MCF 10A (cell line): ENCODE data around the gene EXOC3. TPM values are rescaled to one million over a fixed set of nuclear protein-coding genes. Genes with fewer than 3 reads are reported as not detected.

Experiments used
- BruUV-seq: library from RNA; stranded (reverse); fragments of 400-500 nt; replicated peaks from 2 replicates; lab custom pipeline; 2021; lab: Mats Ljungman, UMichigan
- CTCF ChIA-PET: fragments of 300-600 bp; sonication (Branson Sonifier 250); formaldehyde crosslinking; extraction: SDS; loops from one replicate; lab custom pipeline; 2021; ENCODE audit warnings: antibody characterized with exemption, inconsistent platforms; lab: Yijun Ruan, JAX
- POLR2A ChIA-PET: fragments of 300-600, 350-650 bp; sonication (Branson Sonifier 250); formaldehyde crosslinking; extraction: SDS; loops from one replicate; lab custom pipeline; 2020; ENCODE audit warnings: antibody characterized with exemption, inconsistent platforms; lab: Yijun Ruan, JAX
- DNase-seq: peaks from one replicate; pipeline ENCODE4 v3.0.0-alpha.2; 2018; ENCODE audit not compliant: unreplicated experiment
- H3K27ac Mint-ChIP-seq: one replicate; pipeline ENCODE4 v1.8.0; 2022; ENCODE audit warnings: mild to moderate bottlenecking, low read depth, mixed read lengths; ENCODE audit not compliant: unreplicated experiment
- H3K27me3 Mint-ChIP-seq: one replicate; pipeline ENCODE4 v1.8.0; 2022; ENCODE audit warnings: mixed read lengths; ENCODE audit not compliant: insufficient read depth, unreplicated experiment
- H3K36me3 Mint-ChIP-seq: one replicate; pipeline ENCODE4 v1.8.0; 2022; ENCODE audit warnings: mild to moderate bottlenecking, moderate library complexity, mixed read lengths; ENCODE audit not compliant: insufficient read depth, unreplicated experiment
- H3K4me1 Mint-ChIP-seq: one replicate; pipeline ENCODE4 v1.8.0; 2022; ENCODE audit warnings: mixed read lengths; ENCODE audit not compliant: insufficient read depth, unreplicated experiment
- H3K4me3 Mint-ChIP-seq: one replicate; pipeline ENCODE4 v1.8.0; 2022; ENCODE audit warnings: mild to moderate bottlenecking, moderate library complexity, mixed read lengths; ENCODE audit not compliant: unreplicated experiment
- H3K9me3 Mint-ChIP-seq: one replicate; pipeline ENCODE4 v1.8.0; 2022; ENCODE audit warnings: mixed read lengths; ENCODE audit not compliant: unreplicated experiment
- intact Hi-C: fragments of 100-400 bp; cut with micrococcal nuclease; formaldehyde crosslinking; loops from 2 replicates; pipeline ENCODE4 v1.14.1; 2022
- total RNA-seq: library from RNA; stranded (reverse); gene quantifications from 2 replicates; pipeline ENCODE4 v1.2.3, GENCODE V29; 2022
- TF ChIP-seq, protein P1 (sequence below): fragments of 200-600 bp; IDR thresholded peaks from one replicate; pipeline ENCODE4 v1.8.0; 2022; ENCODE audit warnings: antibody characterized with exemption, mild to moderate bottlenecking; ENCODE audit not compliant: unreplicated experiment

Gene EXOC3
- total RNA-seq, 1 experiment from 2014 or later, result 44.1 TPM

DNA sequence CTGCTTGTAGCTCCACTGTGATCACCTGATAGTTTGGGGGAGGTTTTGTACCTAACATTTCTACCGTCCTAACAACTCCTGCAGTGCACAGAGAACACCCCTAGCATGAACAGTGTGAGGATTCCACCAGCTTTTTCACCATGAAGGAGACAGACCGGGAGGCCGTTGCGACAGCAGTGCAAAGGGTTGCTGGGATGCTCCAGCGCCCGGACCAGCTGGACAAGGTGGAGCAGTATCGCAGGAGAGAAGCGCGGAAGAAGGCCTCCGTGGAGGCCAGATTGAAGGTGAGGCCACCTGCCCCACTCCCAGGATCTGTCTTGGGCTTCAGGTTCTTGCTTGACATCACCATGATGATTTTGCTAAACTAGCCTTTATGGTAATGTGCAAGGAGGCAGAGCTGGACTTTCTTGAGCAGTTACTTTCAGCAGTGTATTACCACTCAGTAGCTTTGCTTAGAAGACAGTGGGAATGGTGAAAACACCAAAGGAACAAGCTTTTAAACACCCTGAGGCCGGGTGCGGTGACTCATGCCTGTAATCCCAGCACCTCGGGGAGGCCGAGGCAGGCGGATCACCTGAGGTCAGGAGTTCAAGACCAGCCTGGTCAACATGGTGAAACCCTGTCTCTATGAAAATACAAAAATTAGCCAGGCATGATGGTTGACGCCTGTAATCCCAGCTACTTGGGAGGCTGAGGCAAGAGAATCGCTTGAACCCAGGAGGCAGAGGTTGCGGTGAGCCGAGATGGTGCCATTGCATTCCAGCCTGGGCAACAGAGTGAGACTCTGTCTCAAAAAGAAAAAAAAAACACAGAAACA lies 3.3 kb downstream of the EXOC3 start:
- Mint-ChIP-seq H3K27ac (peak overlapping the region; percentile 76), H3K9me3 (no peaks in the 10 kb centered on the region), H3K36me3 (peaks cover 51% of the 10 kb centered on the region), H3K4me3 (no peak overlapping the region), H3K4me1 (peaks cover 21% of the 10 kb centered on the region), H3K27me3 (no peaks in the 10 kb centered on the region)
- TF ChIP-seq, protein P1, sequence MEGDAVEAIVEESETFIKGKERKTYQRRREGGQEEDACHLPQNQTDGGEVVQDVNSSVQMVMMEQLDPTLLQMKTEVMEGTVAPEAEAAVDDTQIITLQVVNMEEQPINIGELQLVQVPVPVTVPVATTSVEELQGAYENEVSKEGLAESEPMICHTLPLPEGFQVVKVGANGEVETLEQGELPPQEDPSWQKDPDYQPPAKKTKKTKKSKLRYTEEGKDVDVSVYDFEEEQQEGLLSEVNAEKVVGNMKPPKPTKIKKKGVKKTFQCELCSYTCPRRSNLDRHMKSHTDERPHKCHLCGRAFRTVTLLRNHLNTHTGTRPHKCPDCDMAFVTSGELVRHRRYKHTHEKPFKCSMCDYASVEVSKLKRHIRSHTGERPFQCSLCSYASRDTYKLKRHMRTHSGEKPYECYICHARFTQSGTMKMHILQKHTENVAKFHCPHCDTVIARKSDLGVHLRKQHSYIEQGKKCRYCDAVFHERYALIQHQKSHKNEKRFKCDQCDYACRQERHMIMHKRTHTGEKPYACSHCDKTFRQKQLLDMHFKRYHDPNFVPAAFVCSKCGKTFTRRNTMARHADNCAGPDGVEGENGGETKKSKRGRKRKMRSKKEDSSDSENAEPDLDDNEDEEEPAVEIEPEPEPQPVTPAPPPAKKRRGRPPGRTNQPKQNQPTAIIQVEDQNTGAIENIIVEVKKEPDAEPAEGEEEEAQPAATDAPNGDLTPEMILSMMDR, result no peak
- BruUV-seq, result no TSS peak
- POLR2A ChIA-PET, result interaction anchor here (0.5 to 1.9 kb wide), 8 partner anchors 12 to 1373 kb away, joined by 3 to 9 read pairs (median 4); no protein-coding TSS in a partner anchor
- CTCF ChIA-PET, result interaction anchor here (0.6 to 3.0 kb wide), 27 partner anchors 10 to 457 kb away, joined by 3 to 15 read pairs (median 4); partner anchors contain the start of gene CEP72
- intact Hi-C loops, result loop anchor here (10.0 kb wide), 1 partner anchor 459 kb away; no protein-coding TSS in a partner anchor
- DNase-seq, result no peak

DNA sequence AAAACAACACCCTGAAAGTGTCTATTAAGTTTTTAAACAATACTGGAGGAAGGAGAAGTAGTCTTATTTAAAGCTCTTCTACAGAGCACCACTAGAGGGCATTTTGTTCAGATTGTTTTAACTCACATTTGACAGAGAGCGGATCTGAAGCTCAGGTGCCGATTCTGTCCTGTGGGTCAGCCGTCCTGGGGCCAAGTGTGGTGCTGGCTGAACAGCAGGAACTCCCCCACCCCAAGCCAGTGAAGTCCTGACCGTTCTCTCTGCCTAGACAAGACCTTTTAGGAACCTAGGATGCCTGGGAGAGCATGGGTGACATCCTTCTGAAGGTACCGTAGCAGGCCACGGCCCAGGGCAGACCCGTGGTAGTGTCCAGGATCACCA lies 3.9 kb downstream of the EXOC3 start:
- H3K4me3 Mint-ChIP-seq, result no peak overlapping the region

DNA sequence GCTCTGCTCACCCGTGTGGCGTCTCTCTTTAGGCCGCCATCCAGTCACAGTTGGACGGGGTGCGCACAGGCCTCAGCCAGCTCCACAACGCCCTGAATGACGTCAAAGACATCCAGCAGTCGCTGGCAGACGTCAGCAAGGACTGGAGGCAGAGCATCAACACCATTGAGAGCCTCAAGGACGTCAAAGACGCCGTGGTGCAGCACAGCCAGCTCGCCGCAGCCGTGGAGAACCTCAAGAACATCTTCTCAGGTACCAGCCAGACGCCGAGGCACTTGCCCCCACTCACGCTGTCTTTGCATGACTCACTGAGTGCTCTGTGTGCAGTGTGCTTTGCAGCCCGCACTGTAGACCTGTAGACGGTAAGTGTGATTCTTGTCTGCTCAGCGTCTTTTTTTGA lies 4.5 kb downstream of the EXOC3 start:
- ChIA-PET POLR2A (interaction anchor here (0.9 kb wide), 1 partner anchor 24 kb away, joined by 9 read pairs; no protein-coding TSS in a partner anchor), CTCF (interaction anchor here (0.6 to 3.0 kb wide), 11 partner anchors 10 to 453 kb away, joined by 3 to 15 read pairs (median 4); no protein-coding TSS in a partner anchor)
- no peak for DNase-seq
- no peak overlapping the region for H3K27ac Mint-ChIP-seq
- intact Hi-C loops, result loop anchor here (10.0 kb wide), 1 partner anchor 457 kb away; no protein-coding TSS in a partner anchor
- TF ChIP-seq, protein P1, result no peak
- peaks cover 21% of the 10 kb centered on the region for H3K4me1 Mint-ChIP-seq
- no peak overlapping the region for H3K4me3 Mint-ChIP-seq
- no peaks in the 10 kb centered on the region for H3K27me3 Mint-ChIP-seq
- no TSS peak for BruUV-seq
- no peaks in the 10 kb centered on the region for H3K9me3 Mint-ChIP-seq
- H3K36me3 Mint-ChIP-seq, result peaks cover 63% of the 10 kb centered on the region

More for the DNA sequence above, 3.9 kb downstream of the EXOC3 start:
- H3K36me3 Mint-ChIP-seq, result peaks cover 57% of the 10 kb centered on the region
- TF ChIP-seq, protein P1, result peak; percentile 46
- H3K4me1 Mint-ChIP-seq, result peaks cover 21% of the 10 kb centered on the region
- no TSS peak for BruUV-seq
- H3K9me3 Mint-ChIP-seq, result no peaks in the 10 kb centered on the region
- ChIA-PET CTCF (interaction anchor here (0.6 to 3.0 kb wide), 22 partner anchors 10 to 456 kb away, joined by 3 to 15 read pairs (median 4); partner anchors contain the start of gene CEP72), POLR2A (interaction anchor here (0.7 to 1.9 kb wide), 5 partner anchors 25 to 167 kb away, joined by 3 to 9 read pairs (median 5); no protein-coding TSS in a partner anchor)
- H3K27ac Mint-ChIP-seq, result no peak overlapping the region
- DNase-seq, result peak; percentile 52
- intact Hi-C loops, result loop anchor here (10.0 kb wide), 1 partner anchor 458 kb away; no protein-coding TSS in a partner anchor
- no peaks in the 10 kb centered on the region for H3K27me3 Mint-ChIP-seq
